Liver (tissue), 2 donors: ENCODE results near the gene GATAD2B.

Source experiments
- GABPA ChIP-seq, 2 donors: IDR thresholded peaks in 1 of 2; conservative IDR thresholded peaks in 1 of 2; 2 replicates each; pipeline ENCODE4 v1.6.1; 2016; ENCODE audit warnings: antibody characterized with exemption in 2 of 2, mild to moderate bottlenecking in 1 of 2, moderate library complexity in 1 of 2
- TAF1 ChIP-seq: conservative IDR thresholded peaks from 2 replicates; pipeline ENCODE4 v1.6.1; 2016; ENCODE audit warnings: antibody characterized with exemption, mild to moderate bottlenecking
- donor health status: healthy.

DNA sequence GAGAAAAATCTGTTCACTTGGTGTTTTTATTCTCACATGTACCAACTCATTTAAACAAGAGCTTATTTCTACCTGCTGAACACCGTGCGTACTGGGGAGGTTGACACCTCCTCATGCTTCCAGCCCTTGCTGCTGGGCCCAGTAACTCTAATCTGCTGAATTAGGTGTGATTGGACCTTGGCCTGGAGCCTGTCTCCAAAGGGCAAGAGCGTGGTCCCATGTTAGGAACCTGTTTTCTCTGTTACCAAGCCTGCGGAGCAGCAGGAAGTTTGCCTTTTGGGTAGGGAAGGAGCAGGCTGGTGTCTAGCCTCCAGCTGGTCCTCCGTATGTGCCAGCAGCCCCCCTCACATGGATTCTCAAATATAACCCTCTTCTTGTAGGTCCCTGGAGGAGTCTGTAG is 158.5 kb downstream of the GATAD2B start:
- TF ChIP-seq GABPA (IDR thresholded peaks at IDR 0.05 in 1 of 2, conservative IDR thresholded peaks at IDR 0.05 in 1 of 2): no peak
- no peak for TF ChIP-seq TAF1
